K562 (cell line): Measurements from ENCODE around the gene MFSD12. TPM values are rescaled to one million over a fixed set of nuclear protein-coding genes. Genes with fewer than 3 reads are reported as not detected.

Experiments
- CUX1 ChIP-seq: fragments of 200-800 bp; sonication (Bioruptor generic); IDR thresholded peaks from 2 replicates; pipeline ENCODE4 v1.6.1; 2016; ENCODE audit warnings: missing genetic modification characterization, missing compliant biosample characterization
- FIP1L1 ChIP-seq: fragments of 200-400 bp; formaldehyde crosslinking; IDR thresholded peaks from 2 replicates; pipeline ENCODE4 v1.6.1; 2018; ENCODE audit warnings: mild to moderate bottlenecking, low read depth, low read length; ENCODE audit not compliant: poor library complexity, severe bottlenecking
- NR3C1 ChIP-seq: sonication (generic); formaldehyde crosslinking; IDR thresholded peaks from 2 replicates; pipeline ENCODE4 v1.8.1; 2022; ENCODE audit warnings: missing genetic modification reagents
- PTRF ChIP-seq: fragments of 450-650 bp; IDR thresholded peaks from 2 replicates; pipeline ENCODE4 v1.6.1; 2016; ENCODE audit warnings: mild to moderate bottlenecking, missing genetic modification characterization, missing compliant biosample characterization
- SP1 ChIP-seq: sonication (generic); formaldehyde crosslinking; IDR thresholded peaks from 2 replicates; pipeline ENCODE4 v1.8.1; 2022; ENCODE audit warnings: mild to moderate bottlenecking, missing genetic modification reagents
- TFAP4 ChIP-seq: sonication (generic); formaldehyde crosslinking; IDR thresholded peaks from 2 replicates; pipeline ENCODE4 v1.8.0; 2022; ENCODE audit warnings: missing genetic modification reagents, mild to moderate bottlenecking, moderate library complexity, borderline replicate concordance
- ZNF143 ChIP-seq: sonication (generic); formaldehyde crosslinking; IDR thresholded peaks from 2 replicates; pipeline ENCODE4 v1.9.0; 2022; ENCODE audit warnings: mild to moderate bottlenecking, missing genetic modification reagents
- ZNF263 ChIP-seq: sonication (generic); formaldehyde crosslinking; IDR thresholded peaks from 2 replicates; pipeline ENCODE4 v1.8.0; 2022; ENCODE audit warnings: mild to moderate bottlenecking, missing genetic modification reagents, borderline replicate concordance
- polyA plus RNA-seq, 8 experiments: library from polyadenylated mRNA; depleted of rRNA in 4 of 8; stranded (reverse) in 5 of 8; unstranded in 3 of 8; fragments of >200 nt; fragmentation: Nextera tagmentation in 2 of 8; fragmentation: Illumina TruSeq in 1 of 8; extraction: Ambion mirVana in 2 of 8; extraction: Trizol in 1 of 8; gene quantifications; 2 replicates each; pipeline versions ENCODE4 v1.2.1 to v1.2.3, GENCODE V29; 2011 to 2014; ENCODE audit warnings: inconsistent platforms in 1 of 8, missing spikeins in 1 of 8
- total RNA-seq, 7 experiments: library from RNA; depleted of rRNA in 6 of 7; stranded (reverse); fragments of >200 nt in 6 of 7; fragmentation: Illumina TruSeq in 2 of 7; extraction: Trizol in 2 of 7; gene quantifications; 2 replicates each; pipeline versions ENCODE4 v1.2.1 to v1.2.3, GENCODE V29; 2011 to 2021; ENCODE audit warnings: low replicate concordance in 1 of 7

The MFSD12 gene
- total and polyA plus RNA-seq, 9 of the 15 experiments (the other 6 are each of a cell fraction or from before 2014, with no cell fraction given): 0.69 to 112 (median 31.8) TPM

GRCh38 chr19:3544742-3545668 is 12.4 kb downstream of the MFSD12 start (continued):
- TF ChIP-seq TFAP4 (CRISPR knock-in tag) (peak; percentile 78), NR3C1 (CRISPR knock-in tag) (no peak), ZNF143 (CRISPR knock-in tag) (no peak), SP1 (CRISPR knock-in tag) (peak; percentile 44; the same call in 1 of the 2 replicates), ZNF263 (CRISPR knock-in tag) (peak; percentile 78), PTRF (tag) (no peak), CUX1 (no peak), FIP1L1 (no peak)
